Hepatocyte (in vitro differentiated cells): ENCODE data around the gene CRTC2. TPM values are rescaled to one million over a fixed set of nuclear protein-coding genes. Genes with fewer than 3 reads are reported as not detected.
A peak's percentile ranks its signal among the peaks of the same experiment; 100 is the strongest.
"Not testable (repeated sequence)": the region's sequence is repeated elsewhere in the genome, so short reads cannot be mapped to it uniquely, and the experiment has no call there.

ENCODE experiments used
- DNase-seq: peaks from one replicate; pipeline ENCODE4 v3.0.0-alpha.2; 2016; ENCODE audit warnings: low spot score
- H2AFZ ChIP-seq: fragments of 200-600 bp; sonication (generic); 2 replicates; pipeline ENCODE4 v1.6.0; 2016; ENCODE audit warnings: antibody characterized with exemption, mild to moderate bottlenecking
- H3K27ac ChIP-seq: fragments of 200-600 bp; sonication (generic); 2 replicates; pipeline ENCODE4 v1.5.1; 2016; ENCODE audit warnings: mild to moderate bottlenecking
- H3K27me3 ChIP-seq: fragments of 200-600 bp; sonication (generic); 2 replicates; pipeline ENCODE4 v1.6.1; 2016
- H3K36me3 ChIP-seq: fragments of 200-600 bp; sonication (generic); replicated peaks from 2 replicates; pipeline ENCODE4 v1.5.1; 2016; ENCODE audit warnings: low read depth; ENCODE audit not compliant: insufficient read depth
- H3K4me1 ChIP-seq: fragments of 200-600 bp; sonication (generic); 2 replicates; pipeline ENCODE4 v1.5.1; 2016; ENCODE audit warnings: mild to moderate bottlenecking, moderate library complexity; ENCODE audit not compliant: insufficient read depth
- H3K4me2 ChIP-seq: fragments of 200-600 bp; sonication (generic); 2 replicates; pipeline ENCODE4 v1.6.0; 2016
- H3K4me3 ChIP-seq: fragments of 200-600 bp; sonication (generic); 2 replicates; pipeline ENCODE4 v1.5.1; 2016; ENCODE audit warnings: mild to moderate bottlenecking
- H3K79me2 ChIP-seq: fragments of 200-600 bp; sonication (generic); 2 replicates; pipeline ENCODE4 v1.6.0; 2017; ENCODE audit warnings: mild to moderate bottlenecking
- H3K9me2 ChIP-seq: fragments of 200-600 bp; sonication (generic); replicated peaks from 2 replicates; pipeline ENCODE4 v1.6.0; 2017; ENCODE audit warnings: mild to moderate bottlenecking; ENCODE audit not compliant: insufficient read depth
- H3K9me3 ChIP-seq: fragments of 200-600 bp; sonication (generic); 2 replicates; pipeline ENCODE4 v1.5.1; 2016; ENCODE audit warnings: low read depth, mild to moderate bottlenecking
- H4K20me1 ChIP-seq: fragments of 200-600 bp; sonication (generic); 2 replicates; pipeline ENCODE4 v1.6.0; 2016; ENCODE audit warnings: mild to moderate bottlenecking; ENCODE audit not compliant: insufficient read depth, poor library complexity, severe bottlenecking
- CTCF ChIP-seq: fragments of 200-600 bp; sonication (generic); IDR thresholded peaks from 2 replicates; pipeline ENCODE4 v1.5.1; 2016; ENCODE audit warnings: antibody characterized with exemption, mild to moderate bottlenecking; ENCODE audit not compliant: poor library complexity
- EZH2 ChIP-seq: fragments of 200-600 bp; sonication (generic); IDR thresholded peaks from 2 replicates; pipeline ENCODE4 v1.6.1; 2016; ENCODE audit warnings: antibody characterized with exemption, mild to moderate bottlenecking, borderline replicate concordance
- EZH2phosphoT487 ChIP-seq: fragments of 200-600 bp; sonication (generic); IDR thresholded peaks from one replicate; pipeline ENCODE4 v1.6.1; 2018; ENCODE audit warnings: antibody characterized with exemption, mild to moderate bottlenecking, low read depth, moderate library complexity; ENCODE audit not compliant: unreplicated experiment, severe bottlenecking
- WGBS: methylation state at CpG from one replicate; pipeline ENCODE4 v1.1.6; 2016; ENCODE audit warnings: low lambda C conversion rate; ENCODE audit errors: missing lambda C conversion rate; 5-methylcytosine and 5-hydroxymethylcytosine counted together
- polyA plus RNA-seq: library from polyadenylated mRNA; unstranded; fragments of >200 nt; fragmentation: Nextera tagmentation; extraction: Ambion mirVana; gene quantifications from 2 replicates; pipeline ENCODE4 v1.2.1, GENCODE V29; 2016
- total RNA-seq: library from RNA; depleted of rRNA; stranded (reverse); fragments of >200 nt; gene quantifications from 2 replicates; pipeline ENCODE4 v1.2.3, GENCODE V29; 2014

The CRTC2 gene
- total RNA-seq, result 7.6 and 10.5 TPM in 2 replicates
- polyA plus RNA-seq, result 27.1 and 28.0 TPM in 2 replicates

DNA sequence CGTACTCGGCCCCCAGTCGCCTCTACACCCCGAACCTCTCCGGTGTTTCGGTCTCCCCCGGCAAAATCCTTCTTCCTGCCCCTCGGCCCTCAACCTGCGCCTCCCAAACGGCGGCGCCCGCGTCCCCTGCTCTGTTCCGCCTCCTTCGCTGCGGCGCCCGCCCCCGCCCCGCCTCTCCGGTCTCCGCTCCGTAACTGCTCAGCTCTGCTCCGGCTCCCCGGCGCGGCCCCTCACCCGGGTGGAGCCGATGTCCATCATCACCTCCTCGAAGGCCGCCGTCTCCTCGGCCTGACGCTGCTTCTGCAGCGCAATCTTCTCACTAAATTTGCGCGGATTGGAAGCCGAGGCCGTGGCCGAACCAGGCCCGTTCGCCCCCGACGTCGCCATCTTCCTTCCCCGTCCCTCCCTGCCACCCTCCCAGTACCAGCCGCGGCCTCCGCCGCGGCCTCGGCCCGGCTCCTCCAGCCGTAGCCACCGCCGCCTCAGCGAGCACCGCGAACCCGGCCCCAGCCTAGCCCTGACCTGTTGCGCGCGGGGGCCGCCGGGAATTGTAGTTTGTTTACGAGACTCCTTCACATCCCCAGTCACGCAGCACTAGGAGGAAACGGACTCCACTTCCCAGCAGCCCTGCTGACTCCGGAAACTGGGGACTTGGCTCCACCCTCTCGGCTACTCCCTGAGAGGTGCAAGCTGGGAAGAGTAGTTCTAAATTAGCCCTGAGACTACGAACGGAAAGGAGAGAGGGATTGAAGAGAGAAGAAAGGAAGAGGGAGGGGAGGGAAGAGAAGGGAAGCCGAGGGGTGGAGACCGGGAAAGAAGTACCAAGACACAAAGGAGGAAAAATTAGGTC is at the start of gene CRTC2:
CRTC2 (minus strand) TSS at position 502 of the 850 bp plus-strand sequence; CDS start at position 387, 115 bp downstream.
- DNase-seq, result peak; percentile 99
- no peak for TF ChIP-seq EZH2phosphoT487
- no peak for TF ChIP-seq EZH2
- TF ChIP-seq CTCF, result no peak
- Histone ChIP-seq H2AFZ (peak within 1 kb of the TSS; percentile 33), H3K4me3 (peak within 1 kb of the TSS; percentile 47), H3K27me3 (no peaks in the 10 kb centered on the region), H4K20me1 (peaks cover 40% of the 10 kb centered on the region), H3K27ac (peak within 1 kb of the TSS; percentile 92), H3K79me2 (peaks cover 73% of the 10 kb centered on the region), H3K4me1 (peaks cover 30% of the 10 kb centered on the region), H3K9me3 (no peaks in the 10 kb centered on the region), H3K36me3 (no peaks in the 10 kb centered on the region), H3K9me2 (no peaks in the 10 kb centered on the region), H3K4me2 (peak within 1 kb of the TSS; percentile 97)
- 1% methylated on average over 33 of the region's 75 CpGs for WGBS

DNA sequence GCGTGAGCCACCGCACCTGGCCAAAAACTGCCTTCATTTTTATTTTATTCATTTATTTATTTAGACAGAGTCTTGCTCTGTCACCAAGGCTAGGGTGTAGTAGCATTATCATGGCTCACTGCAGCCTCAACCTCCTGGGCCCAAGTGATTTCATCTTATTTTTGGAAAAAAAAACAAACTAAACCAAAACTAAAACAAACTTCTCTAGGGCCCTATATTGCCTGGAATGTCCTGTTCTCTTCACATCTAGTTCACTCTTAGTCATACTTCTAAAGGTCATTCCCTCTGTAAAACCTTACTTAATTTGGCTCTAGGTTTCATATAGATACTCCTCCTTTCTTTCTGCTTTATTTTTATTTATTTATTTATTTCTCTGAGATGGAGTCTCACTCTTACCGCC is 47.7 kb upstream of the CRTC2 start:
- H3K27ac ChIP-seq, result no peak overlapping the region
- no peaks in the 10 kb centered on the region for H3K27me3 ChIP-seq
- no peak overlapping the region for H3K4me3 ChIP-seq
- no peaks in the 10 kb centered on the region for H4K20me1 ChIP-seq
- no peak for TF ChIP-seq EZH2
- TF ChIP-seq EZH2phosphoT487, result no peak
- no peak for TF ChIP-seq CTCF
- no peak for DNase-seq
- no peak overlapping the region for H3K4me2 ChIP-seq
- H2AFZ ChIP-seq, result no peak overlapping the region
- no peaks in the 10 kb centered on the region for H3K9me2 ChIP-seq
- H3K79me2 ChIP-seq, result no peaks in the 10 kb centered on the region
- H3K4me1 ChIP-seq, result peaks cover 1% of the 10 kb centered on the region
- H3K36me3 ChIP-seq, result no peaks in the 10 kb centered on the region
- no peaks in the 10 kb centered on the region for H3K9me3 ChIP-seq
- 100% methylated on average over 3 of the region's 3 CpGs for WGBS

DNA sequence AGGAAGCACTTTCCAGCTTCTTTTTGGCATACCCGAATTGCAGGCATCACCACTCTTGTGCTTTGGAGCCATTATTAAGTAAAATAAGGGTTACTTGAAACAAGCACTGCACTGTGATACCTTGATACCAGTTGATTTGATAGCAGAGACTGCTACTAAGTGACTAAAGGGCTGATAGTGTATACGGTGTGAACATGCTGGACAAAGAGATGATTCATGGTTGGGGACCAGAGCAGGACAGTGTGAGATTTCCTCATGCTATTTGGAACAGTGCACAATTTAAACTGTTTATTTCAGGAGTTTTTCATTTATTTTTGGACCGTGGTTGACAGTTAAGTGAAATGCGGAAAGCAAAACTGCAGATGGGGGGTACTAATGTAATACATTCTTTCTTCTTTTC is 42.0 kb upstream of the CRTC2 start:
- Histone ChIP-seq H3K27me3 (no peaks in the 10 kb centered on the region), H3K4me2 (no peak overlapping the region), H3K4me3 (no peak overlapping the region), H3K27ac (peak overlapping the region; percentile 87), H3K4me1 (peaks cover 5% of the 10 kb centered on the region), H3K9me2 (no peaks in the 10 kb centered on the region), H3K9me3 (no peaks in the 10 kb centered on the region), H4K20me1 (no peaks in the 10 kb centered on the region), H2AFZ (no peak overlapping the region), H3K79me2 (no peaks in the 10 kb centered on the region), H3K36me3 (peaks cover under 1% of the 10 kb centered on the region)
- DNase-seq, result no peak
- 82% methylated on average over 4 of the region's 4 CpGs for WGBS
- TF ChIP-seq EZH2 (no peak), CTCF (no peak), EZH2phosphoT487 (no peak)

DNA sequence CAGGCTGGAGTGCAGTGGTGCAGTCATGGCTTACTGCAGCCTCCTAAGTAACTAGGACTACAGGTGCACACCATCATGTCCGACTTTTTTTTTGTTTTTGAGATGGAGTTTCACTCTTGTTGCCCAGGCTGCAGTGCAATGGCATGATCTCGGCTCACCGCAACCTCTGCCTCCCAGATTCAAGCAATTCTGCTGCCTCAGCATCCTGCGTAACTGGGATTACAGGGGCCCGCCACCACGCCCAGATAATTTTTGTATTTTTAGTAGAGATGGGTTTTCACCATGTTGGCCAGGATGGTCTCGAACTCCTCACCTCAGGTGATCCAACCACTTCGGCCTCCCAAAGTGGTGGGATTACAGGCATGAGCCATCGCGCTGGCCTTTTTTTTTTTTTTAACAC is 38.5 kb upstream of the CRTC2 start:
- WGBS, result 94% methylated on average over 10 of the region's 10 CpGs
- DNase-seq, result not testable (repeated sequence)
- H3K4me1 ChIP-seq, result peaks cover 17% of the 10 kb centered on the region

More for the DNA sequence above, 38.5 kb upstream of the CRTC2 start:
- H3K9me2 ChIP-seq, H2AFZ ChIP-seq, H3K4me3 ChIP-seq, H3K9me3 ChIP-seq, H3K27me3 ChIP-seq, H3K36me3 ChIP-seq, H3K27ac ChIP-seq, H3K4me2 ChIP-seq: not testable (repeated sequence)
- Histone ChIP-seq H4K20me1 (peaks cover 10% of the 10 kb centered on the region), H3K79me2 (peaks cover 13% of the 10 kb centered on the region)
